Measurements from ENCODE around the gene CARD10. TPM values are rescaled to one million over a fixed set of nuclear protein-coding genes. Genes with fewer than 3 reads are reported as not detected.
A peak's percentile ranks its signal among the peaks of the same experiment; 100 is the strongest.

Gene CARD10, protein sequence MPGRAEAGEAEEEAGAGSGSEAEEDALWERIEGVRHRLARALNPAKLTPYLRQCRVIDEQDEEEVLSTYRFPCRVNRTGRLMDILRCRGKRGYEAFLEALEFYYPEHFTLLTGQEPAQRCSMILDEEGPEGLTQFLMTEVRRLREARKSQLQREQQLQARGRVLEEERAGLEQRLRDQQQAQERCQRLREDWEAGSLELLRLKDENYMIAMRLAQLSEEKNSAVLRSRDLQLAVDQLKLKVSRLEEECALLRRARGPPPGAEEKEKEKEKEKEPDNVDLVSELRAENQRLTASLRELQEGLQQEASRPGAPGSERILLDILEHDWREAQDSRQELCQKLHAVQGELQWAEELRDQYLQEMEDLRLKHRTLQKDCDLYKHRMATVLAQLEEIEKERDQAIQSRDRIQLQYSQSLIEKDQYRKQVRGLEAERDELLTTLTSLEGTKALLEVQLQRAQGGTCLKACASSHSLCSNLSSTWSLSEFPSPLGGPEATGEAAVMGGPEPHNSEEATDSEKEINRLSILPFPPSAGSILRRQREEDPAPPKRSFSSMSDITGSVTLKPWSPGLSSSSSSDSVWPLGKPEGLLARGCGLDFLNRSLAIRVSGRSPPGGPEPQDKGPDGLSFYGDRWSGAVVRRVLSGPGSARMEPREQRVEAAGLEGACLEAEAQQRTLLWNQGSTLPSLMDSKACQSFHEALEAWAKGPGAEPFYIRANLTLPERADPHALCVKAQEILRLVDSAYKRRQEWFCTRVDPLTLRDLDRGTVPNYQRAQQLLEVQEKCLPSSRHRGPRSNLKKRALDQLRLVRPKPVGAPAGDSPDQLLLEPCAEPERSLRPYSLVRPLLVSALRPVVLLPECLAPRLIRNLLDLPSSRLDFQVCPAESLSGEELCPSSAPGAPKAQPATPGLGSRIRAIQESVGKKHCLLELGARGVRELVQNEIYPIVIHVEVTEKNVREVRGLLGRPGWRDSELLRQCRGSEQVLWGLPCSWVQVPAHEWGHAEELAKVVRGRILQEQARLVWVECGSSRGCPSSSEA
- 0.54 TPM for total RNA-seq

DNA sequence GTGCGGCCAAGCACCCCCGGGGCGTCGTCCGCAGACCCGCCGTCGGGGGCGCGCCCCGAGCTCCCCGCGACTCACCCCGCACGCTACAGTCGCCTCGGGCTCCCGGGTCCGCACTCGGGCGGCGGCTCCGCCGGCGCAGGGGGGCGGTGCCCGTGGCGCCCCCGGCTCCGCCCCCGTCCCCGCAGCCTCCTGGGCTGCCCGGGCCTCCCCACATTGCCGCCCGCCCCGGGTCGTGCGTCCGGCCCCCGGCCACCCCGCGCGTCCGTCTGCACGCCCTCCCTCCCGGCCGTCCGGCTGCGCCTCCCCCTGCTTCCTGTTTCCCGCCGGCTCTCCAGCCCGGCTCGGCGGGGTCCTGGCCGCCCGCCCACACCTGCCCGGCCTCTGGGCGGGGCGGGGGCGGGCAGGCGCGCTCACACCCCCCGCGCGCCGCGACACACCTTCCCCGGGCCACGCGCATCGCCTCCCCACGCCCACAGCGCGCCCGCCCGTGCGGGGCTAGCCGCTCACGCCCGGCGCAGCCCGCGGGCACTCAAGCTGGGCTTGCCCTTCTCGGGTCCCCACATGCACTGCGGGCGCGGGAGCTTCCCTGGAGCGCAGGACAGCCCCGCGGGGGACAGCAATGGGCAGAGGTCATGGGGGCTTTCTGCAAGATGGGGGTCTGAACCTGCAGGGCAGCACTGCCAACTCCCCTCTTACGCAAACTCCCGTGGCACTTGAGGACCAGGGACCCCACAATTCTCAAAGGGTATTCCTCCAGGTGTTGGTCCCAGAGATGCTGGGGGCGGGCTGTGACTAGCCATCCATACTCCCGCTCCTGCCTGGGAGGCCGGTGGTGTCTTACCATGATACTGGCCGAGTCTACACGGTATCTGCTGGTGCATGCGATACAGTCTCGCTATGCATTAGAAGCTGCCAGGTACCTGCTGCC lies at the start of gene CARD10:
CARD10 (minus strand) TSS at position 148 of the 928 bp plus-strand sequence. CDS start 215 bp downstream, outside the sequence.
- DNase-seq (ENCODE audit: low read depth in 2 of 3, low spot score in 2 of 3) = no peak

DNA sequence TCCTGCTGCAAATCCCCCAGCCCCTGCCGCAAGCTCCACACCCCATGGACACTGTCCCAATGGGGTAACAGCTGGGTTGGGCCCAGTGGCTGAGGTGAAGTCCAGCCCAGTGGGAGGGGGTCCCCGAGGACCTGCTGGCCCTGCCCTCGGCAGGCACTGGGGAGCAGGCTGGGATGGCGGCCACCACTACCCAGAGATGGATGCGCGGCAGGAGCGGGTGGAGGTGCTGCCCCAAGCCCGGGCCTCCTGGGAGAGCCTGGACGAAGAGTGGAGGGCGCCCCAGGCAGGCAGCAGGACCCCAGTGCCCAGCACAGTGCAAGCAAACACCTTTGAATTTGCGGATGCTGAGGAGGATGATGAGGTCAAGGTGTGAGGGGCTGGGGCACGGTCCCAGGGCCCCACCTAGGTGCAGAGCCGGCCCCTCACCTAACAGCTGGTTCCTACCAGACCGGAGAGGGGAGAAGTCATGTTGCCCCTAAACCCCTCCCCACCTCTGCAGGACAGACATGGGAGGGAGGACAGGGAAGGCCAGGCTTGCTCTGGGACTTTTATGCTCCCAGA lies 49.3 kb upstream of the CARD10 start:
- no peak for DNase-seq (ENCODE audit: low read depth in 2 of 3, low spot score in 2 of 3)

DNA sequence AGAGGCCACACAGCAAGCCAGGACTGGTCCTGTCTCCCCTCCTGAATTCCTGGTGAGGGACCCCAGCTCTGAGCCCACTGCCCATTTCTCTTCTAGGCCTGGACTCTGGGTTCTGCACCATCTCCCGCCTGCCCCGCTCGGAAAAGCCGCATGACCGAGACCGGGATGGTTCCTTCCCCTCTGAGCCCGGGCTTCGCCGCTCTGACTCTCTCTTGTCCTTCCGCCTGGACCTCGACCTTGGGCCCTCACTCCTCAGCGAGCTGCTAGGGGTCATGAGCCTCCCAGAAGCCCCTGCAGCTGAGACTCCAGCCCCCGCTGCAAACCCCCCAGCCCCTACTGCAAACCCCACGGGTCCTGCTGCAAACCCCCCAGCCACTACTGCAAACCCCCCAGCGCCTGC lies 48.8 kb upstream of the CARD10 start:
- no peak for DNase-seq (ENCODE audit: low read depth in 2 of 3, low spot score in 2 of 3)

DNA sequence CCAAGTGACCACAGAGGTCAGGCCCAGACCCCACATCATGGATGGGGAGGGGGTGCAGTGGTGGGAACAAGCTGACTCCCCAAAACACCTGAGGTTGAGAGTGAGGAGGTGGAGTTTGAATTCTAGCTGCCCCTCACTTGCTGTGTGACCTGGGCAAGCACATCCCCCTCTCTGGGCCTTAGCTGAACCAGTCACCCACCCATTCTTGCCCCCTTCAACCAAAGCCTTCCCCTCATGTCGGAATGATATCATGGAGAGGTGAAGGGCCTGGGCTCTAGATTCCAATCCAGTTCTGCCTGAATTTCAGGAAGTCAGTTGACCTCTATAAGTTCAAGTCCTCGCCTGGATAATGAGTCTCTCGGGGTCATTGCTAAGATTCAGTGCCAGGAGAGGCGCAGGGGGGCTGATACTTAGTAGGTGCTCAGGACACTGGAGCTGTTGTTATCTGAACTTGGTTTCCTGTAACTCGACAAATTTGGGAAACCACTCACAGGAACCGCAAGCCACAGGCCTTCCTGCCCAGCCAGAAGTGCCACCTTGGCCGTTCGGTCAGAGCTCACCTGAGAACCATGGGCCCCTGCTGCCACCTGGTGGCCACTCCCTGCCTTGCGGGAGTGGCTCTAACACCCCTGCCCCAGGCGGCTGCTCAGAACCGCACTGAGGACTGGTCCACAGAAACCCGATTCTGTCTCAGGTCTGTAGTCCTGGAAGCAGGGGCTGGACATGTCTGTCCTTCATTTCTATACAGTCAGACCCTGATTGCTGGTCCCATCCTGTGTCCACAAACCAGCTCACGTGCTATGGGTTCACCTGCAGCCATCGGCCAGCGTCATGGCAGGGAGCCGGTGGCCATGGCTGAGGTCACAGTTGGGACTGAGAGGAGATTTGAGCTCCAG lies 47.9 kb upstream of the CARD10 start:
- DNase-seq (ENCODE audit: low read depth in 2 of 3, low spot score in 2 of 3) = peak; percentile 82 to 92 (median 89)

DNA sequence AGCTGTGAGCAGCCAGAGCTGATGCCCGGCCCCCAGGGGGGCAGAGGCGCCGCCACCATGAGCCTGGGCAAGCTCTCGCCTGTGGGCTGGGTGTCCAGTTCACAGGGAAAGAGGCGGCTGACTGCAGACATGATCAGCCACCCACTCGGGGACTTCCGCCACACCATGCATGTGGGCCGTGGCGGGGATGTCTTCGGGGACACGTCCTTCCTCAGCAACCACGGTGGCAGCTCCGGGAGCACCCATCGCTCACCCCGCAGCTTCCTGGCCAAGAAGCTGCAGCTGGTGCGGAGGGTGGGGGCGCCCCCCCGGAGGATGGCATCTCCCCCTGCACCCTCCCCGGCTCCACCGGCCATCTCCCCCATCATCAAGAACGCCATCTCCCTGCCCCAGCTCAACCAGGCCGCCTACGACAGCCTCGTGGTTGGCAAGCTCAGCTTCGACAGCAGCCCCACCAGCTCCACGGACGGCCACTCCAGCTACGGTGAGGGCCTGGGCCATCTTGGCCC lies 47.2 kb upstream of the CARD10 start:
- peak in 2 of 3 donors; percentile 47 to 64 for DNase-seq (ENCODE audit: low read depth in 2 of 3, low spot score in 2 of 3)

DNA sequence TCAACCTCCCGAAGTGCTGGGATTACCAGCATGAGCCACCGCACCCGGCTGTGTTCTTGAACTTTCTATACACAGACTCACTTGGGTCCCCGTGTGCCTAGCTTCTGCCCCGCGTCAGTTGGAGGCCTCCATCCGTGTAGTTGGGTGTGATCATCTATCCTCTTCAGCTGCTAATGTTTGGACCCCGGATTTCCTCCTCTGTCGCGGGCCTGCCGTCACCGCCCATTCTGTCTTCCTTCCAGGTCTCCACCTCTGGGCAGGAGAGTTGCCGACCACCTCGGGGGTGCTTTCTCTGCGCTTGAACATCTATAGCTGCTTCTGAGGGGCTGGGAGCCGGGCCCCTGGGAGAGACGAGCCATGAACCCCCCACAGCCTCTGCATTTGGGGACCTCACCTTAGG lies 46.6 kb upstream of the CARD10 start:
- no peak for DNase-seq (ENCODE audit: low read depth in 2 of 3, low spot score in 2 of 3)

DNA sequence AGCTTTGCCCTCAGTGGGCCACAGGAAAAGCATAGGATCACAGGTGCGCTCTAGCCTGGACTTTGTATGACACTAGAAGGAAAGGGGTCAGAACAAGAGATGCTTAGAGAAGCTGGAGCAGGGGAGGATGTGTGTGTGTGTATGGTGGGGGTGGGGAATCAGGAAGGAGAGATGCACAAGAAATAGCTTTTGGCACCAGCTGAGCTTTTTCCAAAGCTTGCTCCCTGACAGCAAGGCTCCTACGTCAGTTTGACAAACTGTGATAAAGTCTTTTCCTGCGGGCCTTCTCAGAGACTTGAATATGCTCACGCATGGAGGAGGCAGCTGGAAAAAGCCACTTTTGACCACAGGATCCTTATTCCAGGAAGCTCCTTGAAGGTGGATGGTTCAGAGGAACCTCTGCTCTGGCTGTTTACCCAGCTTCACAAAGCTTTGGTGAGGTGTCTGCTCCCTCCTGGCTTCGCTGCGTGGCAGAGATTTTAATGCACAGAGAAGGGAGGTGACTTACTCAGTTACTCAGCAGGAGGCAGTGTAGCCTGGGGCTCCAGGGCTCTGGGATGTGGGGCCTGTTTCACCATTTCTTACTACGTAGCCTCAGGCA lies 45.0 kb upstream of the CARD10 start:
- no peak for DNase-seq (ENCODE audit: low read depth in 2 of 3, low spot score in 2 of 3)

DNA sequence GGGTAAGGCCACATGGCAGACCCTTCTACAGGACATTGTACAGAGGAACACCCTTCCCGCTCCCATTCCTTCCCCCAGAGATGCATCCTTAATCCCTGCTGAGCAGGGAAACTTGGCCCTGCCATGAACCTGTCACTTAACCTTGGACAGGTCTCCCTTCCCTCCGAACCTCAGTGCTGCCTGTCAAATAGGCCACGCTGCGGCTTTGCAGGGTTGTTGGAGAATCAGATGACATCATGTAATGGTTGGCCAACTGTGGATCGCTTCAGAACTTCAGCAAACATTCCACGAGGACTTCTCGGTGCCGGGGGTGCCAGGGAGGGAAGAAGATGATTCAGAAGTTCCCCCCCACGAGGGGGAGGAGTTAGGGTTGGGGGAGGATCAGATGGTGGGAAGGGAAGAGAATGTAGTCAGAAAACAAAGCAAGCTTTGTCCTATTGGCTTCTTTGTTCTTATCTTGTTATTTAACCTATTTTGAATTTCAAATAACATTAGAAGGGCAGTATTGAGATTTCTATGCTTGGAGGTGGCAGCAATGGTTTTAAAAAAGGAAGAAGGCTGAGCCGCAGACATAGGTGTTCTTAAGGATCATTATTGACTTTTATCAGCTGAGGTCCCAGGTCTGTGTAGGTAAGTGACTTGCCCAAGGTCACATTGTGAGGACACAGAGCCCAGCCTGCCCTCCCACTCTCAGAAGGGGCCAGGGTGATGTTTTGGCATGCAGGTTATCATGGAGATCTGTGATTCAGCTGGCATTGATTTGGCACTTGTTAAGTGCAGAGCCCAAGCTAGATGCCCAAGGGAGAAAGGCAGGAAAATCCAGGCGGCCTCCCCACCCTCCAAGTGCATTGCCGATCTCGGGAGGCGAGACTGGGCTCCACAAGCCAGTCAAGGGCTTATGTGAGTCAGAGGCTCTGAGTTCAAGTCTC lies 44.2 kb upstream of the CARD10 start:
- DNase-seq (ENCODE audit: low read depth in 2 of 3, low spot score in 2 of 3) = no peak

DNA sequence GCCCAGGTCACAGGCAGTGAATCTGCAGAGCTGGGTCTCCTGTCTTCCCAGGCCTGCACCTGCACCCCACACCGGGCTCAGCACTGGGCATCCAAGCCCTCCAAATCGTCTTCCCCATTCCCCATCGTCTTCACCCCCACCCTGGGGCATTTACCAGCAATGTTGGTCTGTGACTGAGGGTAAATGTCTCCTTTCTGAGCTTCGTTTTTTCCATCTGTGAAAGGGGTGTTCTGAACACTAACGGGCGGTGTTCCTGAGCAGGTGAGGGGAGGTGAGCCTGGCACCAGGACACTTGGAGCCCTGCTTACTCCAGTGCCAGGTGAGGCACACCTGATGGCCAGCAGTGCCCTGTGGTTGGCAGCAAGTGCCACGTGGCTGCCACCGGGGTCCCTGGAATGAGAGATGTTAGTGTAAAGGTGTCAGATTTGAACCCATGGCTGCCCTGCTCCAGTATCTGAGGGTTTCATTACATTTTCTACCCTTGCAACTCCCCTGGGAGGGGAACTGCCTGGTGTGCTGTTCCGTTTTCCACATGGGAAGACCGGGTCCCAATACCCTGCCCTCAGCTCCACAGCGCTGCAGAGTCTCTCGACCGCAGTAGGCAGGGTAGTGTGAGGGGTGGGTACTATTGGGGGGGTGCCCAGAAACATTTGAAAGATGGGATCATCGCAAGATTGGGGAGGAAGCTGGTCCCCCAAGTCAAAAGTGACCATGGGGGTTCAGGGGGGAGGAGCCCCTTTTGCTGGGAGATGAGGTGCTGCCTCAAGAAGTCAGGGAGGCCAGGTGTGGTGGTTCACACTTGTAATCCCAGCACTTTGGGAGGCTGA lies 43.0 kb upstream of the CARD10 start:
- no peak for DNase-seq (ENCODE audit: low read depth in 2 of 3, low spot score in 2 of 3)

DNA sequence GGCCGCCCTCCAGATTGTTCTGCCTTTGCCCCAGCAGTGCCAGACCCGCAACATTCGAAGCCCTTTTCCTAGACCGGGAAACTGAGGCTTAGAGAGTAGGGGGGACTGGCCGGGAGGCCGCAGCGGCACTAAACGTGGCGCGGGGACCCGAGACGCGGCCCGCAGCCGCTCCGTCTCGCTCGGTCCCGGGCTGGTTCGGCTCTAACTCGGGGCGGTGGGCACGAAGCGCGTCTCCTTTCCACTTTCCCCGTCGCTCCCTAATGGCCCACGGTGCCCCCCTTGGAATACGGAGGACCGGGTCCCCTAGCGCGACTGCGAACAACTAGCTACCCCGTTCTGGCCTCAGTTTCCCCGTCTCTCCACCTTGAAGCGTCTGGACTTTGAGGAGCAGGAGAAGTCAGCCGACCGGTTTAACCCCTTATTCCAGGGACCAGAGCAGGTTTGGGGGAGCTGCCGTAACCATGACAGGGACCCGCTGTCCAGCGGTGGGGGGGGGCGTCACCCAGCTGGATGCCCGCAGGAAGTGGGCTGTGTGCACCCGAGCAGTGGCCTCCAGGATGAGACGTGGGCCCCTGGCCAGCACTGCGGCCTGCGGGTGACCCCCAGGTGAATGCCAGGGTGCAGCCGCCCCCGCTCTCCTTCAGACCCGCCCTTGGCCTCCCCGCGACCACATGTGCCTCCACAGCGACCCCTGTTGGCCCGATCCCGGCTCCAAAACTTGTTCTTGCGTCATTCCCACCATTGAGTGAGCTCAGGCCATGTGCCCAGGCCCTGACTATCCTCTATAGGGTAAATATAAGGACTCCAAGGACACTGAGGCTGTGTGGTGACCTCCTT lies 42.2 kb upstream of the CARD10 start:
- DNase-seq (ENCODE audit: low read depth in 2 of 3, low spot score in 2 of 3) = peak in 2 of 3 donors; percentile 82 to 90

DNA sequence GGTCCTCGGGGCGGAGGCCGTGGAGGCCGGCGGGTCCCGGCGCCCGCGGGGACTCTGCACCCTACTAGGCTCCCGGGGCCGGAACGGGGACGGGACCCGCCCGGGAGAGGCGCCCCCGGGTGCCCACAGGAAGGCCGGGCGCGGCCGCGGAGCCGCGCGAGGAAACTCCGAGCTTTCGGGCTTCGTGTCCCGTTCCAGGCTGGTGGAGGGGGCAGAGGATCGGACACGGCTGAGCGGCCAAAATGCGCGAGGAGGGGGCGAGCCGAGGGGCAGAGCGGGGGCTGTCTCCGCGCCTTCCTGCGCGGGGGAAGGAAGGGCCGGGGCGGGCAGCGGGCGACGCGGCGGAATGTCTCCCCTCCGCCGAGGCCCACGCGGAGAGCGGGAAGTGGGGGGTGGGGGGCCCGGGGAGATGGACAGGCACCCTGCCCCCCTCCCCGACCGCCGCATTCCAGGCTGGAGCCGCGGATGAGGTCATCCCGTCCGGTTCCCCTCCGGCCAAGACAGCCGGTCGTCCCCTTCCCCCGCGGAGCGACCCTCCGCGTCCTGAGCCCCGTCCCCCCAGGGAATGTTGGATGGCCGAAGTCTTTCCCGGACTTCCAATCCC lies 41.5 kb upstream of the CARD10 start:
- DNase-seq (ENCODE audit: low read depth in 2 of 3, low spot score in 2 of 3) = no peak

DNA sequence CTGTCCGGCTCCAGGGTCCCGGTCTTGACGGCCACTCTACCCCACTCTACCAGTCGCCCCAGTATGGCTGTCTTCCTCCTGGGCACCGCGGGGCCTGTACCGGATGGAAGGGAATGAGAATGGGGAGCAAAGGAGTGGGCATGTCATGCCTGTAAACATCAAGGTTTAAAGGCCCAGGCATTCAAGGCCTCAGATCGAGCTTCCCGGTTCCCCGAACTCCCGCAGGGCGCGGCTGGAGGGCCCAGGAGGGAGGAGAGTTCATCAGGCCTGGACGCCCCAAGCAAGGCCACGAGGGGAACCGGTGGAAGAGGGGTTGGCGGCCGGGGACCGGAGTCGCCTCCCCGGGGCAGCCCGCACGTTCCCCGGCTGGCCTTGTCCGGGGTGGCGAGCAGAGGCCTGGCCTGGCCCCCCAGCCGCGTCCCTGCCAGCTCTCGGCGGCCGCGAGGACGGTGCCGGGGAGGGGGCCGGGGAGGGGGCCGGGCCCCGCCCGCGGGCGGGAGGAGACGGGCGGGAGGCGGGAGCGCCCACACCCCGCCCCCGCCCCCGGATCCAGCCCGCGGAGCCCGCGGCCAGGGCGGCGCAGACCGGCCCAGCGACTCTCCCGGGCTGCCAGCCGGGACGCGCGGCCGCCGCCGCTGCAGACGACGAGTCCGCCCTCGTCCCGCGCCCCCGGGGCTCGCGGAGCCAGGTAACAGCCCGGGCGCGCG lies 40.8 kb upstream of the CARD10 start, which contains the start of gene CDC42EP1:
CDC42EP1 (plus strand) TSS at position 580 of the 707 bp plus-strand sequence. CDS start 5,870 bp downstream, outside the sequence.
- DNase-seq (ENCODE audit: low read depth in 2 of 3, low spot score in 2 of 3) = no peak

DNA sequence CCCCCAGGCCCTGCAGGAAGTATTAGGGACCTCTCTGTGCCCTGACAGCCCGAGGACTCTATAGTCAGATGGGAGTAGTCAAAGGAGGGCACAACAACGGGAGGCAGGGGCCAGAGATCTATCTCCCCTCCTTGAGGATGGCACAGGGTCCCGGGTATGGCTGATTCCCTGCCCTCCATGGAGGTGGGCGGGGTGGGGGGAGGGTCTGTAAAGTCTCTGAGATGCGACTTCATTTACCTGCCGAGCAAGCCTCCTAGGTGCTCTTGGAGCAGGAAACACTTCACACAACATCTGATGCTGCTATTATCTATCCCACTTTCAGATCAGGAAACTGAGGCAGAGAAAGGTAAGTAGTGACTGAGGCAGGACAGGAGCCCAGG lies 40.3 kb upstream of the CARD10 start:
- DNase-seq (ENCODE audit: low read depth in 2 of 3, low spot score in 2 of 3) = no peak

DNA sequence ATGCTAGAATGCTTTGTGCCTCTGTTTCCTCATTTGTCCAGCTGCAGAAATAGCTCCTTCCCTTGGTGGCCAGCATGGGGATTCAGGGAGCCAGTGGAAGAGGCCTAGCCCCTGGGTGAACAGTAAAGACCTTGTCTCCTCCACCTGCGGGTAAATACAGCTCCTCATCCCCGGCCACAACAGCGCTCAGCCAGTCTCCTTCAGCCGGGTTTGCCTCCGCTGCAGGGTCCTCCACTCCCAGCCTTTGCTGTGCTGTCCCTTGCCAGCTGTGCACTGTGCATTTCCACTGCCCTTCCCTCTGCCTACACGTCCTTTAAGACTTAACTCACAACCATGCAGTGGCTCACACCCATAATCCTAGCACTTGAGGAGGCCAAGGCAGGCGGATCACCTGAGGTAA lies 39.6 kb upstream of the CARD10 start:
- DNase-seq (ENCODE audit: low read depth in 2 of 3, low spot score in 2 of 3) = no peak
